Brain pericyte (primary cell): ENCODE measurements around the gene SCCPDH.
"Not testable (repeated sequence)": the region's sequence is repeated elsewhere in the genome, so short reads cannot be mapped to it uniquely, and the experiment has no call there.

ENCODE experiments used
- DNase-seq: peaks from one replicate; pipeline ENCODE4 v3.0.0-alpha.2; 2012; ENCODE audit warnings: low read depth, low spot score

The SCCPDH gene

GRCh38 chr1:246705368-246705767 lies 18.8 kb upstream of the SCCPDH start:
- DNase-seq, result no peak

DNA sequence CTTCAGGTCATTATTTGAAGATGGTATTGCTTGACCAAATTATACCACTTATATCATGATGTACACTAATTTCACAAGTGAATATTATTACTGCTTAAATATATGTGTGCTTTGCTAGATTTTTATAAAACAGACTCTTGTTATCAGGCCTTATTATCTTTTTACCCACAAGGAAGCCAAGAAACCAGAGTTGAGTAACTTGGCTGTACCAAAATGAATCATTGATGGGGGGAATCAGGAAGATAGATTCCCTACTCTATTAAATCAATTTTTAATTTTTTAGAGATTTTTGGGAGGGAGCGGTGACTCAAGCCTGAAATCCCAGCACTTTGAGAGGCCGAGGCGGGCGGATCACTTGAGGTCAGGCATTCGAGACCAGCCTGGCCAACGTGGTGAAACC lies 16.0 kb upstream of the SCCPDH start:
- no peak for DNase-seq

- no peak for DNase-seq
These were observed 15.0 kb upstream of the SCCPDH start for GRCh38 chr1:246709196-246709595.

GRCh38 chr1:246709835-246710234 lies 14.4 kb upstream of the SCCPDH start:
- no peak for DNase-seq

GRCh38 chr1:246711548-246712003 lies 12.6 kb upstream of the SCCPDH start:
- DNase-seq, result no peak

- not testable (repeated sequence) for DNase-seq
These were observed 11.8 kb upstream of the SCCPDH start for GRCh38 chr1:246712428-246712827.

- DNase-seq, result not testable (repeated sequence)
These were observed 4.8 kb upstream of the SCCPDH start for GRCh38 chr1:246719361-246719760.

DNA sequence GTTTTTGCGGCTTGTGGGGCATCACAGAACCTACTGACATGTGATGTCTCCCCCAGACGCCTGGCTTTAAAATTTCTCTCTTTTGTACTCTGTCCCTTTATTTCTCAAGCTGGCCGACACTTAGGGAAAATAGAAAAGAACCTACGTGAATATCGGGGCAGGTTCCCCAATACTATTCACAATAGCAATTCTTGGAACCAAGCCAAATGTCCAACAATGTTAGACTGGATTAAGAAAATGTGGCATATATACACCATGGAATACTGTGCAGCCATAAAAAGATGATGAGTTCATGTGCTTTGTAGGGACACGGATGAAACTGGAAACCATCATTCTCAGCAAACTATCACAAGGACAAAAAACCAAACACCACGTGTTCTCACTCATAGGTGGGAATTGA lies 3.4 kb upstream of the SCCPDH start:
- DNase-seq, result not testable (repeated sequence)

GRCh38 chr1:246722720-246723119 lies 1.5 kb upstream of the SCCPDH start:
- no peak for DNase-seq

GRCh38 chr1:246724731-246725095 lies 504 bp downstream of the SCCPDH start:
- no peak for DNase-seq

- DNase-seq, result no peak
These were observed 982 bp downstream of the SCCPDH start for GRCh38 chr1:246725191-246725590.

- no peak for DNase-seq
These were observed 2.1 kb downstream of the SCCPDH start for GRCh38 chr1:246726255-246726679.

DNA sequence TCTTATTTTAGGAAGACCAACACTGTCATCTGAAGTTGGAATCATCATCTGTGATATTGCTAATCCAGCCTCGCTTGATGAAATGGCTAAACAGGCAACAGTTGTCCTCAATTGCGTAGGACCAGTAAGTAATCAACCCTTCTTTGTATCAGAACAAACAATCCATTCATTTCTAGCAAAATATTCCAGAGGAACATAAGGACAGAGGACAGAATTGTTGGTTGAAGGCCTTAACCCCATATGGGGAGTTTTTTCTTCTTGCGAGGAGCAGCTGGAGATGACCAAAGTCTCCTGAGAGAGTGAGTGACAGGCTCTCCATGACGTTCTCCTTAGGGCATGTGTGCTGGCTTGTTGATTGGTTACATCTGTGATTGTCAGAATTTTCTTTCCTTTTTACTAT lies 2.7 kb downstream of the SCCPDH start:
- DNase-seq, result no peak

- DNase-seq, result no peak
These were observed 3.4 kb downstream of the SCCPDH start for GRCh38 chr1:246727594-246727993.

DNA sequence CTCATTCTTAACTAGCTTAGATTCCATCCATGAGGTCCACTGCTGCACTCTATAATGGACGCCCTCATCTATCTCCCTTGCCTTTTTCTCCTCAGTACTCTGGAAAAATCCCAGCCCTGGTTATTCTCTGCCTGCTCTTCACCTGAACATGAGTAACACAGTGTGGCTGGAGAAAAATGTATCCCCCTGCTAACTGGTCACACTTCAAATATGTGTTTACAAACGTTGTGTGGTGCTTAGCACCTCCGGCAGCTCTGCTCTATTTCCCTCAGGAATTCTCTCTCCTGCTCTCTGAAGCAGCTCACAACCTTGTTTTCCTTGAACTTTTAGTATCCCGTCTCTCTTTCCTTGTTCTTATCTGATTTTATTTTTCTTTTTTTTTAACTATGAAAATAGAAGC lies 4.1 kb downstream of the SCCPDH start:
- DNase-seq, result no peak

- DNase-seq, result not testable (repeated sequence)
These were observed 4.8 kb downstream of the SCCPDH start for GRCh38 chr1:246729040-246729439.

DNA sequence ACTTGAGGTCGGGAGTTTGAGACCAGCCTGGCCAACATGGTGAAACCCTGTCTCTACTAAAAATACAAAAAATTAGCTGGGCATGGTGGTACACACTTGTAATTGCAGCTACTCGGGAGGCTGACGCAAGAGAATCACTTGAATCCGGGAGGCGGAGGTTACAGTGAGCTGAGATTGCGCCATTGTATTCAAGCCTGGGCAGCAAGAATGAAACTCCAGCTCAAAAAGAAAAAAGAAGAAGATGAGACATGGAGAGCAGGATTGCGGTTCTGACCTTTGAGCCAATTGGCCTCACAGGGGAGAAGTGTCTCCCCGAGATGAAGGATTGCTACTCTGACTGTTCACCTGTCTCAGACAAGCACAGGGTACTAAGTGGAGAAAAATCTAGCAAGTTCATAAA lies 6.6 kb downstream of the SCCPDH start:
- DNase-seq, result no peak

- not testable (repeated sequence) for DNase-seq
These were observed 7.7 kb downstream of the SCCPDH start for GRCh38 chr1:246731873-246732272.

GRCh38 chr1:246733704-246734103 lies 9.5 kb downstream of the SCCPDH start:
- DNase-seq, result no peak

GRCh38 chr1:246734866-246735265 lies 10.7 kb downstream of the SCCPDH start:
- DNase-seq, result no peak

DNA sequence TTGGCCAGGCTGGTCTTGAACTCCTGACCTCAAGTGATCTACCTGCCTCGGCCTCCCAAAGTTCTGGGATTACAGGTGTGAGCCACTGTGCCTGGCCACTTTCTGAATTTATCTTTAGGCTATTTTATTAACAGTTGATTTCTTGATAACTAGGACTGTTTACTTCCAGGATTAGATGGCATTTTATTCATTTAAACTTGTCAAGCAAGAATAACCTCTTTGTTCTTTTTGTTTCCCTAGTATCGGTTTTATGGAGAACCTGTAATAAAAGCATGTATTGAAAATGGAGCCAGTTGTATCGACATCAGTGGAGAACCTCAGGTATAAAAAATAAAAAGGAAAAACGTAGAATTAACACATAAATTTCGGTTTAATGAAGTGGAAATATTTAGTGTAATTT lies 11.5 kb downstream of the SCCPDH start:
- DNase-seq, result no peak

DNA sequence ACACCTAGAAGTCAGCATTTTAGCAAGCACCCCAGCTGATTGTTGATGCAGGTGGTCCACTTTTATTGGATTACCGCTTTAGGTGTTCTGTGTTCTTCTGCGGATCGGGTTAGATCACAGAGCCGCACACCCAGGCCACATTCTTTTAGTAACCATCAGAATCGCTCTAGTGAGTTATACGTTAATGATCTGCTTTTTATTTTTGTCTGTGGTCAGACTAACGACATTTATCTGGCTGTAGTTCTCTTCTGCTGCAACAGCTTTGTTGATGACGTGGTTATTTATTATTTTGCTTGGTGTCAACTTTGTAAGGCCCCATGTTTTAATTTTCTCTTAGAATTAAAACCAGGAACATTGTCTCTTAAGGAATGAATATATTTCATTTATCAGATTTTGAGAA lies 18.2 kb downstream of the SCCPDH start:
- no peak for DNase-seq

DNA sequence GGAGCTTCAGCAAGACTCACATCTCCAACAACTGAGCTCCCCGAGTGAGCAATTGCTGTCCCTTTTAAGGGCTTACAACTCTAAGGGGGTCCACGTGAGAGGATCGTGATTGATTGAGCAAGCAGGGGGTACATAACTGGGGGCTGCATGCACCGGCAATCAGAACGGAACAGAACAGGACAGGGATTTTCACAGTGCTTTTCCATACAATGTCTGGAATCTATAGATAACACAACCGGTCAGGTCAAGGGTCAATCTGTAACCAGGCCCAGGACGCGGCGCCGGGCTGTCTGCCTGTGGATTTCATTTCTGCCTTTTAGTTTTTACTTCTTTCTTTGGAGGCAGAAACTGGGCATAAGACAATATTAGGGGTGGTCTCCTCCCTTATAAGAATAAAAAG lies 21.9 kb downstream of the SCCPDH start:
- not testable (repeated sequence) for DNase-seq

DNA sequence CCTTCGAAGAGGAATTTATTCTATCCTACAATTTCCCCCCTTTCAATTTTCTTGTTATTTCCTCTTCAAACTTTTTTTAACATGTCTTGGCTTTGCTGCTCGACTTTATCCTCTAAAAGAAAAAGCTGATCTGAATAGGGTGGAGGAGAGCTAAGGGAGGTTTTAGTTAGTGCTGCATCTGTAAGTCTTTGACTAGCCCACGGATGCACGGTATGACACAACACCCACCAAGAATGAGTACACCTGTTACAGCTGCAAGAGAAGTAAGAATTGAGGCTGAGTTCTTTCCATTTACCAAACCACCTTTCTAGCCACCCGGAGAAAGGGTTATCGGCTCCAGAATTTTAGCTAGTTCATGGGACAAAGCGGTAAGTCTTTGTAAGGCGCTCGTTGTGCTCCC lies 23.8 kb downstream of the SCCPDH start:
- no peak for DNase-seq

GRCh38 chr1:246748867-246749266 lies 24.7 kb downstream of the SCCPDH start:
- DNase-seq, result no peak
